ENCODE data around the gene NRXN2. TPM values are rescaled to one million over a fixed set of nuclear protein-coding genes. Genes with fewer than 3 reads are reported as not detected.

The NRXN2 gene
- total RNA-seq, 4 donors from 2014 or later = 0.21 to 0.72 (median 0.64) TPM; not detected in 1

DNA sequence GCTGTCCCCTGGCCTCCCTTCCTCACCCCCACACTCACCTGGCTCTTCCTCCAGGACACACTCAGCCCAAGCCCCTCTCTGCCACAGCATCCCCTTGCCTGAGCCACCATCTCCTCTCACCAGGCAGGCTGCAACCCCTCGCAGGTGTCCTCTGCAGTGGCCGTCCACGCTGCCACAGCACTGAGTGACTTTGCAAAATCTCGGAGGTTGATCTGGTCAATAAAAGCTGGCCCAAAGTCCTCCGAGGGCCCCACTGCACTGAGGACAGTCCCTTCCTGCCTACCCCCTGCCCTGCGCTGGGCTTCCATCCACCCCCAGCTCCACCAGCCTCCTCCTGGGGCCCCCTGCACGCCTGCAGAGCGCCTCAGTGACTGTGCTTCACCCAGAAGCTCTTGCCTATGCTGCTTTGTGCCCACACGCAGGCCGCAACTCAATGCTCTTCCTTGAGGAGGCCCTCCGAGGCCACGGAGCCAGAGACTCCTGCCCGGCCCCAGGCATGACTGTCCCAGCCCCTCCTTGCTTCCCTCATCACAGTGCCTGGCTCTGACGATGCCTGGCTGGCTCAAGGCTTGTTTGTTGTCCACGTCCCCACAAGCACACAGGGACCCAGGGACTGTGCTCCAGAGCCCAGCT, 162.7 kb downstream of the NRXN2 start:
- TF ChIP-seq EP300 (IDR thresholded peaks at IDR 0.05) (no peak), CTCF (IDR thresholded peaks at IDR 0.05) (no peak), POLR2A (IDR thresholded peaks at IDR 0.05) (no peak), POLR2AphosphoS5 (IDR thresholded peaks at IDR 0.05) (no peak)
- H3K4me1 ChIP-seq = peaks cover 3% of the 10 kb centered on the region
- H3K4me3 ChIP-seq = no peak overlapping the region
- peaks cover 8% of the 10 kb centered on the region for H3K27me3 ChIP-seq
- no peak overlapping the region for H3K27ac ChIP-seq
- peak in 1 of 2 donors; percentile 57 for DNase-seq (ENCODE audit: low spot score in 2 of 2)
- H3K9me3 ChIP-seq = no peaks in the 10 kb centered on the region
- H3K36me3 ChIP-seq = no peaks in the 10 kb centered on the region
- WGBS = 82% methylated on average over 8 of the region's 15 CpGs

- peak in 1 of 2 donors; percentile 53 for DNase-seq (ENCODE audit: low spot score in 2 of 2)
- Histone ChIP-seq H3K4me1 (peaks cover 10% of the 10 kb centered on the region), H3K4me3 (no peak overlapping the region), H3K27me3 (peaks cover 8% of the 10 kb centered on the region), H3K27ac (no peak overlapping the region), H3K9me3 (no peaks in the 10 kb centered on the region), H3K36me3 (no peaks in the 10 kb centered on the region)
- WGBS = 75% methylated on average over 19 of the region's 19 CpGs
- TF ChIP-seq CTCF (IDR thresholded peaks at IDR 0.05) = no peak
- TF ChIP-seq POLR2AphosphoS5 (IDR thresholded peaks at IDR 0.05) = no peak
- no peak for TF ChIP-seq POLR2A (IDR thresholded peaks at IDR 0.05)
- no peak for TF ChIP-seq EP300 (IDR thresholded peaks at IDR 0.05)
Measured at GRCh38 chr11:64559351-64560138, 163.5 kb downstream of the NRXN2 start.

DNA sequence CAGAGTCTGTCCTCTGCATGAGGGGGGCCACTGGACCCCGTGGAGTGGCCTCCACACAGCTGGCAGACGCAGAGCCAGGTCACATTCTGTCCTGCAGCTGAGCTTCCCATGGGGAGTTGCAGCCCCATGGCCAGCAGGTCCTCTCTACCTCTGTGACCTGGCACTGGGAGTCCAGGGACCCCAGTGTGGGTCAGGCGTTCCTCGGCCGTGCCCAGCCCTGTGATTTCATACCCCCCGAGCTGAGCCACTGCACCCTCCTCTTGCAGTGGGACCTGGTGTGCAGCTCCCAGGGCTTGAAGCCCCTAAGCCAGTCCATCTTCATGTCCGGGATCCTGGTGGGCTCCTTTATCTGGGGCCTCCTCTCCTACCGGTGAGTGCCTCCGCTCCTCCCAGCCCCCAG, 164.1 kb downstream of the NRXN2 start:
- Histone ChIP-seq H3K4me3 (no peak overlapping the region), H3K4me1 (peaks cover 16% of the 10 kb centered on the region), H3K9me3 (no peaks in the 10 kb centered on the region), H3K36me3 (no peaks in the 10 kb centered on the region), H3K27ac (no peak overlapping the region), H3K27me3 (peaks cover 8% of the 10 kb centered on the region)
- whole genome bisulfite sequencing = 94% methylated on average over 3 of the region's 9 CpGs
- DNase-seq (ENCODE audit: low spot score in 2 of 2) = peak in 1 of 2 donors; percentile 41
- TF ChIP-seq POLR2AphosphoS5 (IDR thresholded peaks at IDR 0.05) (no peak), POLR2A (IDR thresholded peaks at IDR 0.05) (no peak), EP300 (IDR thresholded peaks at IDR 0.05) (no peak), CTCF (IDR thresholded peaks at IDR 0.05) (no peak)

DNA sequence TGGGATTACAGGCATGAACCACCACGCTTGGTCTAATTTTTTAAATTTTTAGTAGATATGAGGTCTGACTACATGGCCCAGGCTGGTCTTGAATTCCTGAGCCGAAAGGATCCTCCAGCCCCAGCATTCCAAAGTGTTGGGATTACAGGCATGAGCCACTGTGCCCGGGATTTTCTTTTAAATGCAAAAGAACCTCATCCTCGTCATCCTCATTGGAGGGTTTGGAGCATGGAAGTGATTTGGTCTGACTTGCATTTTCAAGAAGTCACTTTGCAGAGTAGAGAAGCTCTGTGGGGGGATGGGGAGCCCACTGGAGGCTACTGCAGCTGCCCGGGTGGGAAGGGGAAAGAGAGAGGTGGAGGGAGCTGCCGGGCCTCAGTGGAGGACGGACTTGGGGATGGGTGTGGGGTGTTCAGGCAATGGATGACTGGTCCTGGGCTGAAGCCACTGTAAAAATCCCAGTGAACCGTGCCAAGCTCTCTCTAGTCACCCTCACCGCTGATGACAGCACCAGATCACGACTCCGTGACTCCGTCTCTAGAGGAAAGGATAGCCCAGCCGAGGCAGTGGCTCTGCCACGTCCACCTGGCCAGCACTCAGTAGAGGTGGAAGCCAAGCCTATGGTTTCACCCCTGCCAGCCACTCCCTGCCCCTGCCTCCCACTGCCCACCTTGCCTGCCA, 164.8 kb downstream of the NRXN2 start:
- TF ChIP-seq POLR2AphosphoS5 (IDR thresholded peaks at IDR 0.05) (no peak), EP300 (IDR thresholded peaks at IDR 0.05) (no peak), CTCF (IDR thresholded peaks at IDR 0.05) (no peak), POLR2A (IDR thresholded peaks at IDR 0.05) (no peak)
- 87% methylated on average over 14 of the region's 14 CpGs for WGBS

More for the DNA sequence above, 164.8 kb downstream of the NRXN2 start:
- Histone ChIP-seq H3K27me3 (peaks cover 8% of the 10 kb centered on the region), H3K4me1 (peaks cover 21% of the 10 kb centered on the region), H3K9me3 (no peaks in the 10 kb centered on the region), H3K27ac (no peak overlapping the region), H3K36me3 (no peaks in the 10 kb centered on the region), H3K4me3 (no peak overlapping the region)
- DNase-seq (ENCODE audit: low spot score in 2 of 2) = peak in 1 of 2 donors; percentile 39
